ENCODE data around the gene DKK3.

Gene DKK3

GRCh38 chr11:12017243-12017678 is 8.8 kb upstream of the DKK3 start:
- TF ChIP-seq CTCF (IDR thresholded peaks at IDR 0.05) = no peak

GRCh38 chr11:12016246-12016645 is 7.8 kb upstream of the DKK3 start:
- TF ChIP-seq CTCF (IDR thresholded peaks at IDR 0.05) = no peak

- no peak for TF ChIP-seq CTCF (IDR thresholded peaks at IDR 0.05)
These were observed 7.1 kb upstream of the DKK3 start for GRCh38 chr11:12015486-12015885.

- TF ChIP-seq CTCF (IDR thresholded peaks at IDR 0.05) = no peak
These were observed 5.4 kb upstream of the DKK3 start for GRCh38 chr11:12013781-12014180.

- no peak for TF ChIP-seq CTCF (IDR thresholded peaks at IDR 0.05)
These were observed 1.3 kb upstream of the DKK3 start for GRCh38 chr11:12009617-12010321.

- no peak for TF ChIP-seq CTCF (IDR thresholded peaks at IDR 0.05)
These were observed 577 bp upstream of the DKK3 start for GRCh38 chr11:12008790-12009616.

- no peak for TF ChIP-seq CTCF (IDR thresholded peaks at IDR 0.05)
These were observed 1.2 kb downstream of the DKK3 start for GRCh38 chr11:12007230-12007593.
